Measurements from ENCODE around the gene EFS. TPM values are rescaled to one million over a fixed set of nuclear protein-coding genes. Genes with fewer than 3 reads are reported as not detected.

The EFS gene
- polyA plus RNA-seq, 1 experiment = 2.7 TPM

DNA sequence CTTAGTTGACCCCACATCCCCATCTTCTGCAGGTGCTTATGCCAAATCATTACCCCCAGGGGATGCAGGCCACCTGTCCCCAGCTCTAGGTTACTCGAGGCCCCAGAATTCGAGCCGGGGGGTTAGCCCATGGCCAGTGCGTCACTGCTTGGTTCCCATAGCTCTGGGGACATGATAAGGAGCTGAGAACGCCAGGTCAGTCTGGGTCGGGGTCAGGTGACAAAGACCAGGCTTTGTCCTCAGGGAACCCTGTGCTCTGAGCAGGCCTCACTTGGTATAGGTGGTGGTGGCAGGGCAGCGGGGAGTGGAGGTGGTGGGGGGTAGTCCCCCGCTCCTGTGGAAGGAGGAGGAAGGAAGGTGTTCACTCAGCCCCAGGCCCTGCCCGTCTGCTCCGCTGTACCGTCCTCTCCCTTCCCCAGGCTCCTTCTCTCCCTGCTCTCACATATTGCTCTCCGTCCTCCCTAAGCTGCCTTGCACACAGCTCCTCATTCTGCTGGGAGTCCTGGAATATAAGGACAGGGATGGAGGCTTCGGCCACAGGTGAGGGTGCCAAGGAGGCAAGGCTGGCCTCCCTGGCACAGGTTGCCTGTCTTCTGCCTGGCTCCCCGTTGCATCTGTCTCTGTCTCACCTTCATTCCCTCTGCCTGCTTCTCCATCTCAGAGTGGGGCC, 45.1 kb upstream of the EFS start:
- ChIA-PET POLR2A (no interaction called here), CTCF (no interaction called here)

DNA sequence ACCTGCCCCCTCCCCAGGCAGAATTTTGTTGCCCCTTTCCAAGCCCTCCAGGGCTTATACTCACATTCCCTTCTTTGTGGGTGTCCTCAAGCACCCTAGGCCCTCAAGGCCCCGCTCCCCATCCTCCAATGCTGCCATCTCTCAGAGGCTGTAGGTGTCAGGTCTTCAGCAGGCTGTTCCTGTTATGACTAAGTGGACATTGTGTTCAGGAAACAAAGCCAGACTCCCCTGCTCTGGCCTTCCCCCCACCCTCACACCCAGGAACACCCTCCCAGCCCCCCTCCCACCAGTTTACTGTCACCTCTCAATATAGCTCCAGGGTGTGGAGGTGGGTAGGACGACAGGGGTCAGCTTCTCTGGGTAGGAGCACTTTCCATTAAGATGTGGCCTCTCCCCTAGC, 44.5 kb upstream of the EFS start:
- Histone ChIP-seq H3K36me3 (ENCODE audit: control insufficient read depth, insufficient read depth, low read length) (no peaks in the 10 kb centered on the region), H3K4me3 (ENCODE audit: low read depth, low read length) (no peak overlapping the region), H3K27me3 (ENCODE audit: control insufficient read depth, insufficient read depth, low read length) (peaks cover 7% of the 10 kb centered on the region)
- ChIA-PET CTCF (no interaction called here), POLR2A (no interaction called here)
- no peak for DNase-seq (ENCODE audit: low read depth)
- TF ChIP-seq, protein P1, sequence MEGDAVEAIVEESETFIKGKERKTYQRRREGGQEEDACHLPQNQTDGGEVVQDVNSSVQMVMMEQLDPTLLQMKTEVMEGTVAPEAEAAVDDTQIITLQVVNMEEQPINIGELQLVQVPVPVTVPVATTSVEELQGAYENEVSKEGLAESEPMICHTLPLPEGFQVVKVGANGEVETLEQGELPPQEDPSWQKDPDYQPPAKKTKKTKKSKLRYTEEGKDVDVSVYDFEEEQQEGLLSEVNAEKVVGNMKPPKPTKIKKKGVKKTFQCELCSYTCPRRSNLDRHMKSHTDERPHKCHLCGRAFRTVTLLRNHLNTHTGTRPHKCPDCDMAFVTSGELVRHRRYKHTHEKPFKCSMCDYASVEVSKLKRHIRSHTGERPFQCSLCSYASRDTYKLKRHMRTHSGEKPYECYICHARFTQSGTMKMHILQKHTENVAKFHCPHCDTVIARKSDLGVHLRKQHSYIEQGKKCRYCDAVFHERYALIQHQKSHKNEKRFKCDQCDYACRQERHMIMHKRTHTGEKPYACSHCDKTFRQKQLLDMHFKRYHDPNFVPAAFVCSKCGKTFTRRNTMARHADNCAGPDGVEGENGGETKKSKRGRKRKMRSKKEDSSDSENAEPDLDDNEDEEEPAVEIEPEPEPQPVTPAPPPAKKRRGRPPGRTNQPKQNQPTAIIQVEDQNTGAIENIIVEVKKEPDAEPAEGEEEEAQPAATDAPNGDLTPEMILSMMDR (IDR thresholded peaks at IDR 0.05; ENCODE audit: insufficient read depth, low read depth, low read length) = no peak

More for the DNA sequence above, 45.1 kb upstream of the EFS start:
- Histone ChIP-seq H3K27me3 (ENCODE audit: control insufficient read depth, insufficient read depth, low read length) (peaks cover 6% of the 10 kb centered on the region), H3K4me3 (ENCODE audit: low read depth, low read length) (no peak overlapping the region), H3K36me3 (ENCODE audit: control insufficient read depth, insufficient read depth, low read length) (no peaks in the 10 kb centered on the region)
- no peak for DNase-seq (ENCODE audit: low read depth)
- TF ChIP-seq, protein P1 (IDR thresholded peaks at IDR 0.05; ENCODE audit: insufficient read depth, low read depth, low read length) = no peak

GRCh38 chr14:23408307-23408630, 43.3 kb upstream of the EFS start:
- TF ChIP-seq, protein P1 (IDR thresholded peaks at IDR 0.05; ENCODE audit: insufficient read depth, low read depth, low read length) = no peak
- peaks cover 9% of the 10 kb centered on the region for H3K27me3 ChIP-seq (ENCODE audit: control insufficient read depth, insufficient read depth, low read length)

DNA sequence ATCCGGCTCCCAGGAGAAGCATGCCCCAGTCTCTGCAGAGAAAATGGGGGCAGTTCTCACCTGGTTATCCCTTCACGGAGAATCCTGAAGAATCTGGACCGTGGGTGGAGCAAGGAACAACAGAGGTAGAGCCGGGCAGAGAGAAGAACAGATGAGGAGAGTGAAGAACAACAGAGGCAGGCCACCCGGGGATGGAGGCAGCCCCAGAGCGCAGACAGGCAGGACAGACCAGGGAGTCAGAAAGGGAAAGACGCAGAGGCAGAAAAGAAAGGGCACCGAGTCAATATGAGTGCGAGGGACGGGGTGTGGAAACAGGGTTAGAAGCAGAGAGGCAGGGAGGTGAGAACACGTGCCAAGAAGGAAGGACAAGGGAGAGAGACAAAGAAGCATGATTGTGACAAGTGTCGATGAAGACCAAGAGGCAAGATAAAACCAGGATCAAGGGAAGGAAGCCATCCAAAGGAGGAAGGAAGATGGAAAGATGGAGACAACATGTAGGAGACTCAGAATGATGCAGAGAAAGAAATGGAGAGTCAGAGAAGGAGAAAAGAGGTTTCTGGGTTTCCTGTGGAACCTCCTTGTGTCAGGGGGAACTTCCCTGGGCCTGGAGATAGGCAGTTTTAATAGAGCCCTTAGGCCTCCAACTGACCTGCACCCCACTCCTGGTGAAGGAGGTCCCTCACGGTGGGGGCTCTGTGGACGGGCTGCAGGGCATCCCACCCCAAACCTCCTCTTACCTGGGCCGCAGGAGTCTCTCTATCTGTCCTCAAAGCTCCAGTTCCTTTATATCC, 42.7 kb upstream of the EFS start, which contains the start of gene MYH6:
MYH6 (minus strand) TSS at position 758 of the 791 bp plus-strand sequence. CDS start 1,050 bp downstream, outside the sequence.
- peaks cover 9% of the 10 kb centered on the region for H3K27me3 ChIP-seq (ENCODE audit: control insufficient read depth, insufficient read depth, low read length)
- no peaks in the 10 kb centered on the region for H3K36me3 ChIP-seq (ENCODE audit: control insufficient read depth, insufficient read depth, low read length)
- no peak within 1 kb of the TSS for H3K4me3 ChIP-seq (ENCODE audit: low read depth, low read length)
- TF ChIP-seq, protein P1 (IDR thresholded peaks at IDR 0.05; ENCODE audit: insufficient read depth, low read depth, low read length) = no peak
- no peak for DNase-seq (ENCODE audit: low read depth)
- CTCF ChIA-PET = no interaction called here
- POLR2A ChIA-PET = no interaction called here

More at GRCh38 chr14:23408307-23408630, 43.3 kb upstream of the EFS start:
- Histone ChIP-seq H3K4me3 (ENCODE audit: low read depth, low read length) (no peak overlapping the region), H3K36me3 (ENCODE audit: control insufficient read depth, insufficient read depth, low read length) (no peaks in the 10 kb centered on the region)
- no peak for DNase-seq (ENCODE audit: low read depth)
- ChIA-PET CTCF (no interaction called here), POLR2A (no interaction called here)

DNA sequence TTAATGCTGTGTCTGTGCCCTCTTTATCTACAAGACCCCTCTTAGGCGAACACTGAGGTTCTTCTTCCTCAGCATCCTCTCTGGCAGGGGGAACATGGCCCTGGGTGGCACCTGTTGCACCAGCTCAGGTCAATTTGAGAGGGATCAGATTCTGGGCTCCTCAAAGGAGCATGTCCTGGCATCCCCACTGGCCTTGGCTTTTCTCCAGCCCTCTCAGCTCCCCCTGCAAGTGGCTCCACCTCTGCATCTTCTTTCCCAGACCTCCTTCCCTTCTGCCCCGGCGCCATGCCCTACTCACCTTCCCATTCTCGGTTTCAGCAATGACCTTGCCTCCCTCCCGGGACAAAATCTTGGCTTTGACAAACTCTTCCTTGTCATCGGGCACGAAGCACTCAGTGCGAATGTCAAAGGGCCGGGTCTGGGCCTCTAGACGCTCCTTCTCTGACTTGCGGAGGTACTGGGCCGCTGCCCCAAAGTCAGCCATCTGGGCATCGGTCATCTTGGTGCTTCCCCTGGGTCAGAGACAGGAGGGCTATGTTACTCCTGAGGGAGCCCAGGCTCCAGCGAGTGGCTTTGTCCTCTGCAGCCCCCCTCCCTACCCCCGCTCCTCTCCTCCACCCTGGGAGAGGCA, 41.9 kb upstream of the EFS start:
- ChIA-PET POLR2A (no interaction called here), CTCF (no interaction called here)
- no peaks in the 10 kb centered on the region for H3K36me3 ChIP-seq (ENCODE audit: control insufficient read depth, insufficient read depth, low read length)
- TF ChIP-seq, protein P1 (IDR thresholded peaks at IDR 0.05; ENCODE audit: insufficient read depth, low read depth, low read length) = no peak
- DNase-seq (ENCODE audit: low read depth) = no peak
- H3K27me3 ChIP-seq (ENCODE audit: control insufficient read depth, insufficient read depth, low read length) = peaks cover 9% of the 10 kb centered on the region
- no peak overlapping the region for H3K4me3 ChIP-seq (ENCODE audit: low read depth, low read length)
